Ovary (tissue), 9 donors: ENCODE measurements around the gene JUND. TPM values are rescaled to one million over a fixed set of nuclear protein-coding genes. Genes with fewer than 3 reads are reported as not detected.

Source experiments
- DNase-seq, 5 donors: peaks; one replicate each; pipeline ENCODE4 v3.0.0-alpha.2; 2019 to 2020
- H3K27ac ChIP-seq, 2 donors: fragments of 200-600 bp; one replicate each; pipeline versions ENCODE4 v1.5.1 to v1.8.0; 2019 to 2022
- H3K27me3 ChIP-seq: fragments of 200-600 bp; one replicate; pipeline ENCODE4 v1.8.0; 2022
- H3K36me3 ChIP-seq: fragments of 200-600 bp; sonication (generic); one replicate; pipeline ENCODE4 v1.5.1; 2019
- H3K4me1 ChIP-seq: one replicate; pipeline ENCODE4 v1.8.1; 2013; ENCODE audit warnings: mild to moderate bottlenecking, moderate library complexity; ENCODE audit not compliant: insufficient read depth
- H3K4me3 ChIP-seq: fragments of 200-600 bp; sonication (generic); one replicate; pipeline ENCODE4 v1.5.1; 2017
- H3K9me3 ChIP-seq, 2 donors: fragments of 200-600 bp in 1 of 2; sonication (generic) in 1 of 2; one replicate each; pipeline versions ENCODE4 v1.5.1 to v1.8.1; 2013 to 2019; ENCODE audit warnings: mild to moderate bottlenecking in 1 of 2, moderate library complexity in 1 of 2
- CTCF ChIP-seq, 3 donors: fragments of 450-650 bp in 2 of 3; fragments of 200-600 bp in 1 of 3; IDR thresholded peaks; one replicate each; pipeline versions ENCODE4 v1.5.1 to v1.8.0; 2016 to 2022; ENCODE audit warnings: antibody characterized with exemption in 3 of 3, mild to moderate bottlenecking in 1 of 3
- EP300 ChIP-seq: sonication (generic); formaldehyde crosslinking; IDR thresholded peaks from one replicate; pipeline ENCODE4 v1.6.1; 2017; ENCODE audit warnings: antibody characterized with exemption
- POLR2A ChIP-seq: fragments of 450-650 bp; IDR thresholded peaks from one replicate; pipeline ENCODE4 v1.6.1; 2017; ENCODE audit warnings: antibody characterized with exemption, mild to moderate bottlenecking, moderate library complexity
- WGBS, 3 donors: extraction: QIAGEN DNeasy Blood & Tissue Kit in 1 of 3; methylation state at CpG; one replicate each; pipeline versions ENCODE4 v1.1.5 to v1.1.7; 2013 to 2017; 5-methylcytosine and 5-hydroxymethylcytosine counted together
- intact Hi-C, 4 donors: fragments of 100-400 bp; cut with DNase I; formaldehyde crosslinking; loops; one replicate each; pipeline versions ENCODE4 v1.11.0 to v1.15.1; 2022 to 2023
- polyA plus RNA-seq, 2 donors: library from polyadenylated mRNA; stranded (reverse); fragments of 200-250 nt in 1 of 2; fragments of 350-450 nt in 1 of 2; fragmentation: Illumina TruSeq in 1 of 2; extraction: RNeasy Lipid Tissue Mini Kit (QIAGEN cat#74804) in 1 of 2; gene quantifications; one replicate each; pipeline ENCODE4 v1.2.3, GENCODE V29; 2013 to 2014
- total RNA-seq, 7 donors: library from RNA; depleted of rRNA in 2 of 7; stranded (reverse); fragments of >200 nt in 2 of 7; fragmentation: NEBNext Ultra II Directional in 3 of 7; extraction: Animal tissue kit (Norgen Biotek cat#: 25700) in 3 of 7; gene quantifications; one replicate each; pipeline versions ENCODE4 v1.1.0 to v1.2.4, GENCODE V29; 2016 to 2023
- donor health status: DM: no; HTN: no; CAD: no; lungs with moderate emphysema.
- donor health status: DM: no; HTN: no; CAD: no.
- donor health status: Bipolar disorder and iron deficiency.
- donor health status: DM: yes; HTN: yes; CAD: no.
- donor health status: DM: no; HTN: no; CAD: no.
- donor health status: DM: yes; HTN: yes; CAD: no.

Gene JUND
- total and polyA plus RNA-seq, 9 donors, result 95.2 to 1,260 (median 412) TPM

GRCh38 chr19:18304458-18305310, 23.3 kb upstream of the JUND start:
- Histone ChIP-seq H3K27ac (peak overlapping the region; percentile 82 to 98), H3K4me3 (peak overlapping the region; percentile 40), H3K36me3 (no peaks in the 10 kb centered on the region), H3K9me3 (no peaks in the 10 kb centered on the region), H3K27me3 (no peaks in the 10 kb centered on the region), H3K4me1 (peaks cover 18% of the 10 kb centered on the region)
- TF ChIP-seq EP300 (no peak), CTCF (IDR thresholded peaks at IDR 0.05) (no peak), POLR2A (peak; percentile 75)
- intact Hi-C loops, result loop anchor here in 2 of 4 donors (2.0 kb wide), 2 partner anchors 18 to 24 kb away; partner anchors contain the start of genes JUND (in 1 of the 2) and LSM4 (in 1 of the 2)
- WGBS, 3 donors, result 1% methylated on average over 29 of the region's 29 CpGs
- DNase-seq, result peak; percentile 87 to 91 (median 89)

- Histone ChIP-seq H3K4me3 (peak overlapping the region; percentile 40), H3K27ac (peak overlapping the region; percentile 82 to 98), H3K27me3 (no peaks in the 10 kb centered on the region), H3K36me3 (no peaks in the 10 kb centered on the region), H3K9me3 (no peaks in the 10 kb centered on the region), H3K4me1 (peaks cover 18% of the 10 kb centered on the region)
- intact Hi-C loops, result loop anchor here in 2 of 4 donors (2.0 kb wide), 2 partner anchors 19 to 23 kb away; partner anchors contain the start of genes JUND (in 1 of the 2) and LSM4 (in 1 of the 2)
- no peak for DNase-seq
- no peak for TF ChIP-seq EP300
- no peak for TF ChIP-seq POLR2A
- TF ChIP-seq CTCF (IDR thresholded peaks at IDR 0.05), result no peak
- 0 to 14% (median 12%) methylated on average over 2 of the region's 2 CpGs for WGBS, 3 donors
Observed at GRCh38 chr19:18304208-18304457, 22.7 kb upstream of the JUND start.

- intact Hi-C loops, result no loop called here
- peaks cover 13% of the 10 kb centered on the region for H3K4me1 ChIP-seq
- peak in 1 of 5 donors; percentile 31 for DNase-seq
- 68 to 82% (median 68%) methylated on average over 4 of the region's 4 CpGs for WGBS, 3 donors
- H3K36me3 ChIP-seq, result no peaks in the 10 kb centered on the region
- no peaks in the 10 kb centered on the region for H3K27me3 ChIP-seq
- TF ChIP-seq EP300 (no peak), POLR2A (no peak), CTCF (IDR thresholded peaks at IDR 0.05) (no peak)
- no peaks in the 10 kb centered on the region for H3K9me3 ChIP-seq
- H3K27ac ChIP-seq, result peak overlapping the region in 1 of 2 donors; percentile 59
- H3K4me3 ChIP-seq, result no peak overlapping the region
Observed at GRCh38 chr19:18301718-18302111, 20.3 kb upstream of the JUND start.

GRCh38 chr19:18300930-18301717, 19.7 kb upstream of the JUND start:
- H3K27me3 ChIP-seq, result no peaks in the 10 kb centered on the region
- no peaks in the 10 kb centered on the region for H3K36me3 ChIP-seq
- TF ChIP-seq CTCF (IDR thresholded peaks at IDR 0.05), result no peak
- TF ChIP-seq POLR2A, result no peak
- no peak for TF ChIP-seq EP300
- H3K27ac ChIP-seq, result peak overlapping the region; percentile 40 to 59
- H3K9me3 ChIP-seq, result no peaks in the 10 kb centered on the region
- H3K4me1 ChIP-seq, result peaks cover 12% of the 10 kb centered on the region
- H3K4me3 ChIP-seq, result no peak overlapping the region
- intact Hi-C loops, result no loop called here
- peak; percentile 63 to 78 (median 71) for DNase-seq
- WGBS, 3 donors, result 39 to 46% (median 44%) methylated on average over 12 to 18 of the region's 18 CpGs
